Subcutaneous adipose tissue (tissue), 4 donors: ENCODE measurements around the gene FAM216B. TPM values are rescaled to one million over a fixed set of nuclear protein-coding genes. Genes with fewer than 3 reads are reported as not detected.

ENCODE experiments used
- CTCF ChIP-seq: fragments of 450-650 bp; IDR thresholded peaks from one replicate; pipeline ENCODE4 v1.5.1; 2016; ENCODE audit warnings: low read depth, mild to moderate bottlenecking, control low read depth, antibody characterized with exemption, moderate library complexity
- total RNA-seq, 4 donors: library from RNA; depleted of rRNA; stranded (reverse); fragments of >200 nt; gene quantifications; one replicate each; pipeline ENCODE4 v1.1.0, GENCODE V29; 2016

FAM216B gene
- total RNA-seq, 4 donors from 2014 or later, result not detected

GRCh38 chr13:42832341-42833096 lies 51.1 kb downstream of the FAM216B start:
- no peak for TF ChIP-seq CTCF

- no peak for TF ChIP-seq CTCF
Measured at GRCh38 chr13:42834946-42835345, 53.6 kb downstream of the FAM216B start.

GRCh38 chr13:42836930-42837690 lies 55.7 kb downstream of the FAM216B start:
- TF ChIP-seq CTCF, result no peak

Other genes with a start within 250 kb of the FAM216B start
- not detected for gene TNFSF11, start 207.4 kb upstream of the FAM216B start, total RNA-seq
- gene EPSTI1, start 210.7 kb downstream of the FAM216B start, total RNA-seq, result 10 to 100 TPM in 2 of 4 donors, 1 to 10 TPM in 2; 4.4 to 18.5 (median 12.0) TPM
- 10 to 100 TPM in 2 of 4 donors, 1 to 10 TPM in 2; 4.3 to 16.0 (median 10.3) TPM for gene DNAJC15, start 242.0 kb downstream of the FAM216B start, total RNA-seq